HL-60 (cell line): ENCODE measurements around the gene SLC5A11.

Experiments
- GABPA ChIP-seq: IDR thresholded peaks from 2 replicates; pipeline ENCODE4 v1.6.1; 2012; ENCODE audit warnings: low read depth
- POLR2AphosphoS5 ChIP-seq: IDR thresholded peaks from 2 replicates; pipeline ENCODE4 v1.6.1; 2012; ENCODE audit warnings: low read depth
- SPI1 ChIP-seq: IDR thresholded peaks from 2 replicates; pipeline ENCODE4 v1.6.1; 2012; ENCODE audit warnings: low read depth, mild to moderate bottlenecking, borderline replicate concordance
- TF ChIP-seq, protein P1 (sequence below): IDR thresholded peaks from one replicate; pipeline ENCODE4 v1.5.1; 2011; ENCODE audit warnings: low read length, control low read depth, inconsistent platforms; ENCODE audit not compliant: insufficient read depth
- TF ChIP-seq, protein P2 (sequence below): IDR thresholded peaks from 2 replicates; pipeline ENCODE4 v1.6.1; 2012; ENCODE audit warnings: low read depth; ENCODE audit not compliant: insufficient replicate concordance

DNA sequence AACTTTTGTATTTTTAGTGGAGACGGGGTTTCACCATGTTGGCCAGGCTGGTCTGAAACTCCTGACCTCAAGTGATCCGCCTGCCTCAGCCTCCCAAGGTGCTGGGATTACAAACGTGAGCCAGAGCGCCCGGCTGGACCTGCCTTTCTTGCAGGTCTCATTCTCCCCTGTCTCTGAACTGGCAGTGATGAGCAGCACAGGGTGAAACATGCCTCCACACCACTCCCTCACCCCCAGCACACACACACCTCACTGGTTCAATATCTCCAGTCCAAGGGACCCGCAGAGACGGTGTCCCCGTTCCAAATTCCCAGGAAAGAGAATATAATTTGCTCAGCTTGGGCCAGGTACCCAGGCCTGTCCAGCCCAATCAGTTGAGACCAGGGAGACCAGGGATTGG lies 23.3 kb downstream of the SLC5A11 start:
- TF ChIP-seq, protein P1, sequence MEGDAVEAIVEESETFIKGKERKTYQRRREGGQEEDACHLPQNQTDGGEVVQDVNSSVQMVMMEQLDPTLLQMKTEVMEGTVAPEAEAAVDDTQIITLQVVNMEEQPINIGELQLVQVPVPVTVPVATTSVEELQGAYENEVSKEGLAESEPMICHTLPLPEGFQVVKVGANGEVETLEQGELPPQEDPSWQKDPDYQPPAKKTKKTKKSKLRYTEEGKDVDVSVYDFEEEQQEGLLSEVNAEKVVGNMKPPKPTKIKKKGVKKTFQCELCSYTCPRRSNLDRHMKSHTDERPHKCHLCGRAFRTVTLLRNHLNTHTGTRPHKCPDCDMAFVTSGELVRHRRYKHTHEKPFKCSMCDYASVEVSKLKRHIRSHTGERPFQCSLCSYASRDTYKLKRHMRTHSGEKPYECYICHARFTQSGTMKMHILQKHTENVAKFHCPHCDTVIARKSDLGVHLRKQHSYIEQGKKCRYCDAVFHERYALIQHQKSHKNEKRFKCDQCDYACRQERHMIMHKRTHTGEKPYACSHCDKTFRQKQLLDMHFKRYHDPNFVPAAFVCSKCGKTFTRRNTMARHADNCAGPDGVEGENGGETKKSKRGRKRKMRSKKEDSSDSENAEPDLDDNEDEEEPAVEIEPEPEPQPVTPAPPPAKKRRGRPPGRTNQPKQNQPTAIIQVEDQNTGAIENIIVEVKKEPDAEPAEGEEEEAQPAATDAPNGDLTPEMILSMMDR, result no peak
- TF ChIP-seq POLR2AphosphoS5 (no peak), GABPA (no peak), SPI1 (no peak)
- TF ChIP-seq, protein P2, sequence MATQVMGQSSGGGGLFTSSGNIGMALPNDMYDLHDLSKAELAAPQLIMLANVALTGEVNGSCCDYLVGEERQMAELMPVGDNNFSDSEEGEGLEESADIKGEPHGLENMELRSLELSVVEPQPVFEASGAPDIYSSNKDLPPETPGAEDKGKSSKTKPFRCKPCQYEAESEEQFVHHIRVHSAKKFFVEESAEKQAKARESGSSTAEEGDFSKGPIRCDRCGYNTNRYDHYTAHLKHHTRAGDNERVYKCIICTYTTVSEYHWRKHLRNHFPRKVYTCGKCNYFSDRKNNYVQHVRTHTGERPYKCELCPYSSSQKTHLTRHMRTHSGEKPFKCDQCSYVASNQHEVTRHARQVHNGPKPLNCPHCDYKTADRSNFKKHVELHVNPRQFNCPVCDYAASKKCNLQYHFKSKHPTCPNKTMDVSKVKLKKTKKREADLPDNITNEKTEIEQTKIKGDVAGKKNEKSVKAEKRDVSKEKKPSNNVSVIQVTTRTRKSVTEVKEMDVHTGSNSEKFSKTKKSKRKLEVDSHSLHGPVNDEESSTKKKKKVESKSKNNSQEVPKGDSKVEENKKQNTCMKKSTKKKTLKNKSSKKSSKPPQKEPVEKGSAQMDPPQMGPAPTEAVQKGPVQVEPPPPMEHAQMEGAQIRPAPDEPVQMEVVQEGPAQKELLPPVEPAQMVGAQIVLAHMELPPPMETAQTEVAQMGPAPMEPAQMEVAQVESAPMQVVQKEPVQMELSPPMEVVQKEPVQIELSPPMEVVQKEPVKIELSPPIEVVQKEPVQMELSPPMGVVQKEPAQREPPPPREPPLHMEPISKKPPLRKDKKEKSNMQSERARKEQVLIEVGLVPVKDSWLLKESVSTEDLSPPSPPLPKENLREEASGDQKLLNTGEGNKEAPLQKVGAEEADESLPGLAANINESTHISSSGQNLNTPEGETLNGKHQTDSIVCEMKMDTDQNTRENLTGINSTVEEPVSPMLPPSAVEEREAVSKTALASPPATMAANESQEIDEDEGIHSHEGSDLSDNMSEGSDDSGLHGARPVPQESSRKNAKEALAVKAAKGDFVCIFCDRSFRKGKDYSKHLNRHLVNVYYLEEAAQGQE, result no peak
